Esophagus squamous epithelium (tissue), 5 donors: Measurements from ENCODE around the gene GPC3. TPM values are rescaled to one million over a fixed set of nuclear protein-coding genes. Genes with fewer than 3 reads are reported as not detected.

Source experiments
- DNase-seq: peaks from one replicate; lab custom pipeline; 2025; lab: John Stamatoyannopoulos, UW
- H3K27ac ChIP-seq, 4 donors: fragments of 200-600 bp; sonication (generic); one replicate each; pipeline ENCODE4 v1.5.1; 2016 to 2019; ENCODE audit warnings: mild to moderate bottlenecking in 1 of 4
- H3K27me3 ChIP-seq, 4 donors: fragments of 200-600 bp; sonication (generic); 1 replicate in 3 of 4; 2 replicates in 1 of 4; pipeline versions ENCODE4 v1.5.1 to v1.6.0; 2017 to 2021; ENCODE audit warnings: antibody characterized with exemption in 1 of 4
- H3K36me3 ChIP-seq, 3 donors: fragments of 200-600 bp; sonication (generic); one replicate each; pipeline ENCODE4 v1.5.1; 2016 to 2019
- H3K4me1 ChIP-seq, 3 donors: fragments of 200-600 bp; sonication (generic); one replicate each; pipeline ENCODE4 v1.5.1; 2017 to 2019
- H3K4me3 ChIP-seq, 4 donors: fragments of 200-600 bp; sonication (generic); 1 replicate in 3 of 4; 2 replicates in 1 of 4; pipeline ENCODE4 v1.5.1; 2016 to 2019; ENCODE audit warnings: mild to moderate bottlenecking in 2 of 4, moderate library complexity in 1 of 4
- H3K9me3 ChIP-seq, 3 donors: fragments of 200-600 bp; sonication (generic); one replicate each; pipeline ENCODE4 v1.5.1; 2016 to 2019
- POLR2A ChIP-seq, 4 donors: fragments of 450-650 bp; IDR thresholded peaks; one replicate each; pipeline ENCODE4 v1.6.1; 2017; ENCODE audit warnings: antibody characterized with exemption in 4 of 4, mild to moderate bottlenecking in 4 of 4, moderate library complexity in 3 of 4
- WGBS, 2 donors: methylation state at CpG; one replicate each; pipeline ENCODE4 v1.1.5; 2018; 5-methylcytosine and 5-hydroxymethylcytosine counted together
- intact Hi-C: fragments of 100-400 bp; cut with DNase I; formaldehyde crosslinking; loops from one replicate; pipeline ENCODE4 v1.15.0; 2022
- total RNA-seq, 4 donors: library from RNA; depleted of rRNA; stranded (reverse); fragments of >200 nt; gene quantifications; one replicate each; pipeline ENCODE4 v1.1.0, GENCODE V29; 2016
- TF ChIP-seq, protein P1 (sequence below), 6 experiments: fragments of 450-650 bp in 4 of 6; fragments of 200-600 bp in 2 of 6; sonication (generic) in 2 of 6; IDR thresholded peaks; one replicate each; pipeline ENCODE4 v1.5.1; 2016 to 2019; ENCODE audit warnings: antibody characterized with exemption in 6 of 6, mild to moderate bottlenecking in 4 of 6, moderate library complexity in 4 of 6
- donor health status: DM: yes; HTN: yes; CAD: no.

Gene GPC3
- total RNA-seq, 4 donors from 2014 or later = 0.44 to 2.8 (median 1.7) TPM; not detected in 1

GRCh38 chrX:133587071-133587470, 398.3 kb downstream of the GPC3 start:
- no peaks in the 10 kb centered on the region for H3K9me3 ChIP-seq
- no peaks in the 10 kb centered on the region for H3K4me1 ChIP-seq
- H3K4me3 ChIP-seq = no peak overlapping the region
- TF ChIP-seq POLR2A (IDR thresholded peaks at IDR 0.05) = no peak
- TF ChIP-seq, protein P1, sequence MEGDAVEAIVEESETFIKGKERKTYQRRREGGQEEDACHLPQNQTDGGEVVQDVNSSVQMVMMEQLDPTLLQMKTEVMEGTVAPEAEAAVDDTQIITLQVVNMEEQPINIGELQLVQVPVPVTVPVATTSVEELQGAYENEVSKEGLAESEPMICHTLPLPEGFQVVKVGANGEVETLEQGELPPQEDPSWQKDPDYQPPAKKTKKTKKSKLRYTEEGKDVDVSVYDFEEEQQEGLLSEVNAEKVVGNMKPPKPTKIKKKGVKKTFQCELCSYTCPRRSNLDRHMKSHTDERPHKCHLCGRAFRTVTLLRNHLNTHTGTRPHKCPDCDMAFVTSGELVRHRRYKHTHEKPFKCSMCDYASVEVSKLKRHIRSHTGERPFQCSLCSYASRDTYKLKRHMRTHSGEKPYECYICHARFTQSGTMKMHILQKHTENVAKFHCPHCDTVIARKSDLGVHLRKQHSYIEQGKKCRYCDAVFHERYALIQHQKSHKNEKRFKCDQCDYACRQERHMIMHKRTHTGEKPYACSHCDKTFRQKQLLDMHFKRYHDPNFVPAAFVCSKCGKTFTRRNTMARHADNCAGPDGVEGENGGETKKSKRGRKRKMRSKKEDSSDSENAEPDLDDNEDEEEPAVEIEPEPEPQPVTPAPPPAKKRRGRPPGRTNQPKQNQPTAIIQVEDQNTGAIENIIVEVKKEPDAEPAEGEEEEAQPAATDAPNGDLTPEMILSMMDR (IDR thresholded peaks at IDR 0.05) = no peak
- H3K27me3 ChIP-seq = no peaks in the 10 kb centered on the region
- WGBS, 2 donors = 34 to 54% methylated on average over 4 of the region's 4 CpGs
- intact Hi-C loops = no loop called here
- no peaks in the 10 kb centered on the region for H3K36me3 ChIP-seq
- no peak overlapping the region for H3K27ac ChIP-seq
- no peak for DNase-seq

- Histone ChIP-seq H3K27ac (no peak overlapping the region), H3K27me3 (no peaks in the 10 kb centered on the region), H3K4me1 (no peaks in the 10 kb centered on the region), H3K36me3 (no peaks in the 10 kb centered on the region), H3K9me3 (no peaks in the 10 kb centered on the region), H3K4me3 (no peak overlapping the region)
- no peak for TF ChIP-seq POLR2A (IDR thresholded peaks at IDR 0.05)
- TF ChIP-seq, protein P1 (IDR thresholded peaks at IDR 0.05) = no peak
- 66 to 71% methylated on average over 4 of the region's 4 CpGs for WGBS, 2 donors
- no peak for DNase-seq
- intact Hi-C loops = no loop called here
These were observed 399.0 kb downstream of the GPC3 start for GRCh38 chrX:133586443-133586842.

DNA sequence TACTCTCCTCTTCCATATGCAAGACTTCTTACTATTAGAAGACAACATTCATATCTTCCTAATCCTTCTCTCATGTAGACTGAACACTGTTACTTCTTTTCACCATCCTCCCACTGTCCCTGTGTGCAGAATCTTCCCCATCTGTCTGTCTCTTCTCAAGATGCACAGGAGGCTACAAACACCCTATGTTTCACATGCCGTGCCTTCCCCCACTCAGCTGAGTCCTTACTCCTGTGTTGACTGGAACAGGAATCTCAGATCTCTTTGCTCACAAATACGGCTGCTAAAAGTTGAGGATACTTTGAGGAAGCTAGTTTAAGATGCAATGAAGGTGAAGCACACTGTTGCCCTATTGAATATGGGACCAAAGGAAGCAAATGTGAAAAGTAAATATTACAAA, 401.6 kb downstream of the GPC3 start:
- Histone ChIP-seq H3K4me3 (no peak overlapping the region), H3K36me3 (no peaks in the 10 kb centered on the region), H3K27ac (no peak overlapping the region), H3K9me3 (no peaks in the 10 kb centered on the region), H3K4me1 (no peaks in the 10 kb centered on the region), H3K27me3 (no peaks in the 10 kb centered on the region)
- intact Hi-C loops = no loop called here
- no peak for DNase-seq
- no peak for TF ChIP-seq POLR2A (IDR thresholded peaks at IDR 0.05)
- TF ChIP-seq, protein P1 (IDR thresholded peaks at IDR 0.05) = no peak
- 63% methylated on average over 1 of the region's 2 CpGs; no CpG with 5 or more reads in 1 of the 2 donors for WGBS, 2 donors

- H3K4me1 ChIP-seq = no peaks in the 10 kb centered on the region
- no peak for DNase-seq
- H3K27ac ChIP-seq = no peak overlapping the region
- no peaks in the 10 kb centered on the region for H3K27me3 ChIP-seq
- H3K4me3 ChIP-seq = no peak overlapping the region
- TF ChIP-seq, protein P1 (IDR thresholded peaks at IDR 0.05) = no peak
- TF ChIP-seq POLR2A (IDR thresholded peaks at IDR 0.05) = no peak
- 30 to 39% methylated on average over 2 to 3 of the region's 3 CpGs for WGBS, 2 donors
- no peaks in the 10 kb centered on the region for H3K9me3 ChIP-seq
- H3K36me3 ChIP-seq = no peaks in the 10 kb centered on the region
- intact Hi-C loops = no loop called here
These were observed 404.8 kb downstream of the GPC3 start for GRCh38 chrX:133580625-133581024.

DNA sequence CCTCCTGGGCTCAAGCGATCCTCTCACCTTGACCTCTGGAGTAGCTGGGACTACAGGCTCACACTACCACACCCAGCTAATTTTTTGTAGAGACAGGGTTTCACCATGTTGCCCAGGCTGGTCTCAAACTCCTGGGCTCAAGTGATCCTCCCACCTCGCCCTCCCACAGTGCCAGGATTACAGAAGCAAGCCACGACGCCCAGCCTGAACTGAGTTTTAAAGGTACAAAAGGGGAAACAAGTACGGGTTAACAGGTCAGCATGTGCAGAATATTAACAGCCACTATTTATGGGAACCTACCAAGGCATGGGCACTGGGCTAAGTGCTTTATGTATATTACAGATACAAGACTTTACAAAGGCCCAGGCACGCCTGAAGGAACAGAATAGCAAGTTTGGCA, 405.8 kb downstream of the GPC3 start:
- TF ChIP-seq, protein P1 (IDR thresholded peaks at IDR 0.05) = no peak
- TF ChIP-seq POLR2A (IDR thresholded peaks at IDR 0.05) = no peak
- no peaks in the 10 kb centered on the region for H3K36me3 ChIP-seq
- no peaks in the 10 kb centered on the region for H3K4me1 ChIP-seq
- H3K9me3 ChIP-seq = no peaks in the 10 kb centered on the region
- DNase-seq = no peak
- H3K4me3 ChIP-seq = no peak overlapping the region
- no peaks in the 10 kb centered on the region for H3K27me3 ChIP-seq
- intact Hi-C loops = no loop called here
- 80% methylated on average over 2 to 6 of the region's 6 CpGs for WGBS, 2 donors
- H3K27ac ChIP-seq = no peak overlapping the region
